GM12874 (cell line): Measurements from ENCODE around the gene ATXN7L1.

ENCODE experiments used
- TF ChIP-seq, protein P1 (sequence below): IDR thresholded peaks from 2 replicates; pipeline ENCODE4 v1.5.1; 2011; ENCODE audit warnings: low read depth, mild to moderate bottlenecking, control low read depth, low read length, moderate library complexity; ENCODE audit not compliant: insufficient read depth

Gene ATXN7L1

GRCh38 chr7:105877736-105878135 is 1.3 kb upstream of the ATXN7L1 start:
- TF ChIP-seq, protein P1, sequence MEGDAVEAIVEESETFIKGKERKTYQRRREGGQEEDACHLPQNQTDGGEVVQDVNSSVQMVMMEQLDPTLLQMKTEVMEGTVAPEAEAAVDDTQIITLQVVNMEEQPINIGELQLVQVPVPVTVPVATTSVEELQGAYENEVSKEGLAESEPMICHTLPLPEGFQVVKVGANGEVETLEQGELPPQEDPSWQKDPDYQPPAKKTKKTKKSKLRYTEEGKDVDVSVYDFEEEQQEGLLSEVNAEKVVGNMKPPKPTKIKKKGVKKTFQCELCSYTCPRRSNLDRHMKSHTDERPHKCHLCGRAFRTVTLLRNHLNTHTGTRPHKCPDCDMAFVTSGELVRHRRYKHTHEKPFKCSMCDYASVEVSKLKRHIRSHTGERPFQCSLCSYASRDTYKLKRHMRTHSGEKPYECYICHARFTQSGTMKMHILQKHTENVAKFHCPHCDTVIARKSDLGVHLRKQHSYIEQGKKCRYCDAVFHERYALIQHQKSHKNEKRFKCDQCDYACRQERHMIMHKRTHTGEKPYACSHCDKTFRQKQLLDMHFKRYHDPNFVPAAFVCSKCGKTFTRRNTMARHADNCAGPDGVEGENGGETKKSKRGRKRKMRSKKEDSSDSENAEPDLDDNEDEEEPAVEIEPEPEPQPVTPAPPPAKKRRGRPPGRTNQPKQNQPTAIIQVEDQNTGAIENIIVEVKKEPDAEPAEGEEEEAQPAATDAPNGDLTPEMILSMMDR, result no peak

- TF ChIP-seq, protein P1, result no peak
Observed at GRCh38 chr7:105876964-105877601, 684 bp upstream of the ATXN7L1 start.

- TF ChIP-seq, protein P1, result no peak
Observed at GRCh38 chr7:105875505-105875904, 894 bp downstream of the ATXN7L1 start.

DNA sequence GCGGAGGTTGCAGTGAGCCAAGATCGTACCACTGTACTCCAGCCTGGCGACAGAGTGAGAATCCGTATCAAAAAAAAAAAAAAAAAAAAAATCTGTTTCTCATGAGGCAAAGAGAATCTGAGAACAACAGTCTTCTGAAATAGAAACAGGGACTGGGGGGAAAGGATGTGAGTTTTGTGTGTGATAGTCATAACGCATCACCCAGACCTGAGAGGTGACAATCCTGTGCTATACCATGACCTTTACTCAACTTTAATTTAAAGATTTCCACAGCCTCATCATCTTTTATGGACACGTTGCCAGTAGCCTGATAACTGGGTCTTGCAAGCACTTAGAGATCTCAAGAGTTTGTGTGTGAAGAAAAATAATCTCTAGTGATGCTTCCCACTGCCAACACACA is 2.3 kb downstream of the ATXN7L1 start:
- TF ChIP-seq, protein P1, result no peak

DNA sequence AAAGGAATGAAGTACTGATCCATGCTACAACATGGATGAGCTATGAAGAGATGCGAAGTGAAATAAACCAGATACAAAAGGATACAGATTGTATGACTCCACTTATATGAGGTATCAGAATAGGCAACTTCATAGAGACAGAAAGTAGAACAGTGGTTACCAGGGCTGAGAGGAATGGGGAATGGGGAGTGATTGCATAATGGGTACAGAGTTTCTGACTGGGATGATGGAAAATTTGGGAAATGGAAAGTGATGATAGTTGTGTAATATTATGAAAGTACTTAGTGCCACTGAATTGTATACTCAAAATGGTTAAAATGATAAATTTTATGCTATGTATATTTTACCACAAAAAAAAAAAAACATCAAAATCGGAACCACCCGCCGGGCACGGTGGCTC is 3.9 kb downstream of the ATXN7L1 start:
- TF ChIP-seq, protein P1, result no peak

- TF ChIP-seq, protein P1, result no peak
Observed at GRCh38 chr7:105871142-105871541, 5.3 kb downstream of the ATXN7L1 start.

GRCh38 chr7:105866102-105866801 is 10.1 kb downstream of the ATXN7L1 start:
- TF ChIP-seq, protein P1, result no peak
